Peyer's patch (tissue), 4 donors: Measurements from ENCODE around the gene RAC3. TPM values are rescaled to one million over a fixed set of nuclear protein-coding genes. Genes with fewer than 3 reads are reported as not detected.
A peak's percentile ranks its signal among the peaks of the same experiment; 100 is the strongest.

Experiments
- DNase-seq, 3 donors: peaks; one replicate each; pipeline ENCODE4 v3.0.0-alpha.2; 2017 to 2019
- H3K27ac ChIP-seq, 4 donors: fragments of 200-600 bp; sonication (generic); one replicate each; pipeline ENCODE4 v1.5.1; 2016 to 2019
- H3K27me3 ChIP-seq, 2 donors: fragments of 200-600 bp; sonication (generic); one replicate each; pipeline ENCODE4 v1.5.1; 2019
- H3K36me3 ChIP-seq, 3 donors: fragments of 200-600 bp; sonication (generic); one replicate each; pipeline ENCODE4 v1.5.1; 2016 to 2019
- H3K4me1 ChIP-seq, 4 donors: fragments of 200-600 bp; sonication (generic); one replicate each; pipeline ENCODE4 v1.5.1; 2016 to 2019
- H3K4me3 ChIP-seq, 4 donors: fragments of 200-600 bp; sonication (generic); 1 replicate in 3 of 4; 2 replicates in 1 of 4; pipeline ENCODE4 v1.5.1; 2016 to 2019; ENCODE audit warnings: mild to moderate bottlenecking in 1 of 4
- H3K9me3 ChIP-seq, 4 donors: fragments of 200-600 bp; sonication (generic); one replicate each; pipeline ENCODE4 v1.5.1; 2016 to 2019; ENCODE audit warnings: mild to moderate bottlenecking in 1 of 4
- POLR2A ChIP-seq, 2 donors: fragments of 450-650 bp; IDR thresholded peaks; one replicate each; pipeline ENCODE4 v1.5.1; 2017; ENCODE audit warnings: antibody characterized with exemption in 2 of 2, mild to moderate bottlenecking in 2 of 2, moderate library complexity in 2 of 2
- total RNA-seq, 4 donors: library from RNA; depleted of rRNA; stranded (reverse); fragments of >200 nt; gene quantifications; one replicate each; pipeline ENCODE4 v1.1.0, GENCODE V29; 2016
- TF ChIP-seq, protein P1 (sequence below), 6 experiments: fragments of 450-650 bp in 4 of 6; fragments of 200-600 bp in 2 of 6; sonication (generic) in 1 of 6; IDR thresholded peaks; one replicate each; pipeline ENCODE4 v1.5.1; 2017 to 2019; ENCODE audit warnings: antibody characterized with exemption in 6 of 6, mild to moderate bottlenecking in 3 of 6, moderate library complexity in 1 of 6

Gene RAC3
- total RNA-seq, 4 donors from 2014 or later: 4.6 to 20.6 (median 9.8) TPM

DNA sequence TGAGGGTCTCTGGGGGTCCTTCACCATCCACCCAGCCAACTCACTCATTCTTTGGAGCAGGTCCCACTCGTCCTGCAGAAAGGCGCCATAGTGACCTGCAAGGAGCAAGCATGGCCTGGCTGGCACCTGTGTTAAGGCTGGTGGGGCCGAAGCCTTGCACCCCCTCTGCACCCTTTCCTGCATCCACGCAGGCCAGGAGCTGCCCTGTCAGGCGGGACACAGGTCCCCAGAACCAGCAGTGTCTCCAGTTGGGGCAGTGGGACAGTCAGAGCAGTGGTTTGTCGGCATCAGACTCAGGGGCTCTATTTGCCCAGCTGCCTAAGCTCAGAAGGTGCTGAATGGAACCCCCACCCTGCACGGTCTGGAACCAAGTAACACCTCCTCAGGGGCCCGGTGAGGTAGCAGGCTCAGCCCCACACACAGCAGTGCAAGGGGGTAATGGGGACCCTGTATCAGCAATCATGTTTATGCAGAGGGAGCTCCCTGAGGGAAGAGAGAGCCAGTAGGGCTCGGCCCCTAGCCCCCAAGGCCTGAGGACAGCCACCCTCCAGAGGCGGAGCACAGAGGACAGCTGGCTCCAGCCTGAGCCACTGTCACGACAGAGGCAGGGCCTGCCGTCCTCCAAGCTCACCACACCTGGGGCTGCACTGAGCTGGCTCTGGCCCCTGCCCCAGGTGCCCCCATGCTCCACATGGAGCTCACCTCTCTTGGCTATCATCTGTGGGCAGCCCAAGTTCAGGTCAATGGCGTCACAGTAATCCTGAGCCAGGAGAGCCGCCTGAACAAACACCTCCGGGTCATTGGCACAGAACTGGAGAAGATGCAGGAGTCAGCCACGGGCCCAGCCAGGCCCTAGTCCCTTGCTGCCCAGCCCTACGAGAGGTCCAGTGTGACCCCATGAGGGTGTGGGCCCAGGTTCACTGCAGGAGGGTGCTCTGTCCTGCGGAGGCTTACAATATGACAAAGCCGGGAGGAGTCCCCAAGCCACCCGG lies 32.2 kb downstream of the RAC3 start:
- peaks cover 0 to 26% (median 15%) of the 10 kb centered on the region in 4 donors for H3K4me1 ChIP-seq
- H3K27me3 ChIP-seq: no peaks in the 10 kb centered on the region
- no peak for DNase-seq
- H3K9me3 ChIP-seq: no peaks in the 10 kb centered on the region
- peak overlapping the region in 1 of 4 donors; percentile 90 for H3K27ac ChIP-seq
- peaks cover 0 to 52% (median 0%) of the 10 kb centered on the region in 3 donors for H3K36me3 ChIP-seq
- TF ChIP-seq POLR2A (IDR thresholded peaks at IDR 0.05): no peak
- TF ChIP-seq, protein P1, sequence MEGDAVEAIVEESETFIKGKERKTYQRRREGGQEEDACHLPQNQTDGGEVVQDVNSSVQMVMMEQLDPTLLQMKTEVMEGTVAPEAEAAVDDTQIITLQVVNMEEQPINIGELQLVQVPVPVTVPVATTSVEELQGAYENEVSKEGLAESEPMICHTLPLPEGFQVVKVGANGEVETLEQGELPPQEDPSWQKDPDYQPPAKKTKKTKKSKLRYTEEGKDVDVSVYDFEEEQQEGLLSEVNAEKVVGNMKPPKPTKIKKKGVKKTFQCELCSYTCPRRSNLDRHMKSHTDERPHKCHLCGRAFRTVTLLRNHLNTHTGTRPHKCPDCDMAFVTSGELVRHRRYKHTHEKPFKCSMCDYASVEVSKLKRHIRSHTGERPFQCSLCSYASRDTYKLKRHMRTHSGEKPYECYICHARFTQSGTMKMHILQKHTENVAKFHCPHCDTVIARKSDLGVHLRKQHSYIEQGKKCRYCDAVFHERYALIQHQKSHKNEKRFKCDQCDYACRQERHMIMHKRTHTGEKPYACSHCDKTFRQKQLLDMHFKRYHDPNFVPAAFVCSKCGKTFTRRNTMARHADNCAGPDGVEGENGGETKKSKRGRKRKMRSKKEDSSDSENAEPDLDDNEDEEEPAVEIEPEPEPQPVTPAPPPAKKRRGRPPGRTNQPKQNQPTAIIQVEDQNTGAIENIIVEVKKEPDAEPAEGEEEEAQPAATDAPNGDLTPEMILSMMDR (IDR thresholded peaks at IDR 0.05): no peak
- H3K4me3 ChIP-seq: peak overlapping the region in 3 of 4 donors; percentile 79 to 100 (median 93)

DNA sequence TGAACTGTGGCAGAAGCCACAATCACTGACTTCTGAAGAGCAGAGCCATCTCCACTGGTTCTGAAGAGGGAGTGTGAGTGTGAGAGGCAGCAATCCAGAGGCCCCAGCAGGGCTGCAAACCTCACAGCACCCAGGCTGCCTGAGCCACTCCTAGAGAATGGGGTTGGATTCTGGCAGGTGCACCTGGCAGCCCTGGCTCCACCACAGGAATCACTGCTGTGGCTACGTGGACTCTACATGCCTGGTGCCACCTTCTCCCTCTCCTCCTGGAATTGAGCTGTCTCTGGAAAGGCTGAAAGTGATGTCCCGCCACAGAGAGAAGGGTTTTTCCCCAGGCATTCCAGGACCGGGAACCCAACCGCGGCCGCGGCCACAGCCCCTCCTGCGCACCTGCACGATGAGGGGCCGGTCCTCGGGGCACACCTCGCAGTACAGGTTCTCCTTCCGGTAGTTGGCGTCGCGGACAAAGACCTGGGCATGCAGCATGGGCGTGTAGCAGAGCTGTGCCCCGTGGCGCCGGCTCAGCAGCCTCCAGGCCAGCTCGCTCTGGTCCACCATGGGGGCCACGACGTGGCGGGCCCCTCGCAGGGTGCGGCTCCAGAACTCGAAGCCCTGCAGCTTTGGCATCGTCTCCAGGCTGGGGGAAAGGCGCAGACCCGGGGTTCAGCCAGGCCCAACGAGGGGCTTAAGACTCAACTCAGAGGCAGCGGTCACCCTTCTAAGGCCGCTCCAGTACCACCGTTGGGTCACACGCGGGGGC lies 33.1 kb downstream of the RAC3 start:
- peak overlapping the region; percentile 79 to 100 (median 92) for H3K4me3 ChIP-seq
- peaks cover 0 to 26% (median 15%) of the 10 kb centered on the region in 4 donors for H3K4me1 ChIP-seq
- H3K9me3 ChIP-seq: no peaks in the 10 kb centered on the region
- H3K27me3 ChIP-seq: no peaks in the 10 kb centered on the region
- DNase-seq: peak; percentile 22 to 68 (median 60)
- H3K27ac ChIP-seq: peak overlapping the region; percentile 81 to 90 (median 85)
- TF ChIP-seq, protein P1 (IDR thresholded peaks at IDR 0.05): no peak
- TF ChIP-seq POLR2A (IDR thresholded peaks at IDR 0.05): no peak
- peaks cover 0 to 44% (median 0%) of the 10 kb centered on the region in 3 donors for H3K36me3 ChIP-seq

GRCh38 chr17:82065193-82065637 lies 33.7 kb downstream of the RAC3 start:
- no peaks in the 10 kb centered on the region for H3K27me3 ChIP-seq
- H3K9me3 ChIP-seq: no peaks in the 10 kb centered on the region
- peaks cover 0 to 26% (median 15%) of the 10 kb centered on the region in 4 donors for H3K4me1 ChIP-seq
- H3K36me3 ChIP-seq: peaks cover 0 to 38% (median 0%) of the 10 kb centered on the region in 3 donors
- peak overlapping the region; percentile 81 to 90 (median 85) for H3K27ac ChIP-seq
- TF ChIP-seq, protein P1 (IDR thresholded peaks at IDR 0.05): no peak
- no peak for TF ChIP-seq POLR2A (IDR thresholded peaks at IDR 0.05)
- peak overlapping the region; percentile 79 to 100 (median 92) for H3K4me3 ChIP-seq
- peak in 1 of 3 donors; percentile 20 for DNase-seq

DNA sequence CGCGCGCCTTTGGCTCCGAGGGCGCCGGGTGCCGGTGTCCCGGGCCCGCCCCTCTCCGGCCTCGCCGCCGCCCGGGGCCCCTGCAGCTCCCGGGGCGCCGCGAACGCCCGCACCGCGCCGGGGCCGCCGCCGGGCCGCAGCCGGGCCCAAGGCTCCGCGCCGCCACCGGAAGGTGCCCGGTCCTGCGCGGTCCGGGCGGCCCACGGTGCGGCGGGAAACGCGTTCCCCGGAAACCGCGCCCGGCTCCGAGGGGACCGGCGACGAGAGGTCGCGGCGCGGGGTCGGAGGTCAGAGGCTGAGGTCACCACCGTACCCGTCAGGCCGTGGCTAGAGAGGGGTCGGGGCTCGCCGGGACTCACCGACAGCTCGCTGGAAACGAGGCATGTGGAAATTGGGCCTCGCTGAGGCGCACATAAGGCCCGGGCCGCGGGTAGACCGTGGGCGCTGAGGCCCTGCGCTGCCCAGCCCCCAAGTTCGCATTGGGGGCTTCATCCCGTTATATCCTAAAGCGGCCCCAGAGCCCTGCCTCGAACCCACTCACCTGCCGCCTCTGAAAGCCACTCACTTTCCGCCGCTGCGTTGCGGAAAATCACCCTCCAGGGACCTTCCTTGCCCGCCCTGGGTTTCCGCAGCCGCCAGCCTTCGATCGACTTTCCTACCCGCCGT lies 34.3 kb downstream of the RAC3 start, which contains the start of gene DUS1L:
Gene DUS1L (minus strand): TSS at position 167 of the 666 bp plus-strand sequence. CDS start 745 bp downstream, outside the sequence.
- Histone ChIP-seq H3K9me3 (no peaks in the 10 kb centered on the region), H3K4me3 (peak within 1 kb of the TSS; percentile 79 to 100 (median 92)), H3K27ac (peak within 1 kb of the TSS; percentile 81 to 90 (median 85)), H3K36me3 (peaks cover 0 to 32% (median 0%) of the 10 kb centered on the region in 3 donors), H3K4me1 (peaks cover 0 to 26% (median 15%) of the 10 kb centered on the region in 4 donors), H3K27me3 (no peaks in the 10 kb centered on the region)
- TF ChIP-seq, protein P1 (IDR thresholded peaks at IDR 0.05): peak in 1 of 6 experiments; percentile 8
- peak in 1 of 2 donors; percentile 64 for TF ChIP-seq POLR2A (IDR thresholded peaks at IDR 0.05)
- peak; percentile 46 to 80 (median 76) for DNase-seq
